ENCODE results near the gene LRRC7. TPM values are rescaled to one million over a fixed set of nuclear protein-coding genes. Genes with fewer than 3 reads are reported as not detected.
A peak's percentile ranks its signal among the peaks of the same experiment; 100 is the strongest.

The LRRC7 gene
- total RNA-seq (10 to 100 TPM; 19.5 to 75.0 TPM), polyA plus RNA-seq (ENCODE audit: insufficient read length in 2 of 2) (10 to 100 TPM; 44.8 to 48.1 TPM)
- long read RNA-seq, donor 1, transcript LRRC7-206 (1 exons, 2,983 nt): major isoform, 34 of 36 reads
- long read RNA-seq, donor 1, partial matches to known transcripts: 0 of 36 reads
- long read RNA-seq, donor 1, other reads (novel, unspliced or antisense): 0 of 36 reads
- long read RNA-seq, donor 2, partial matches to known transcripts: 0 of 14 reads
- long read RNA-seq, donor 2, other reads (novel, unspliced or antisense): 10 of 14 reads
- long read RNA-seq, donor 3, transcript LRRC7-206 (1 exons, 2,983 nt): major isoform, 7 of 7 reads
- long read RNA-seq, donor 3, partial matches to known transcripts: 0 of 7 reads
- long read RNA-seq, donor 3, other reads (novel, unspliced or antisense): 0 of 7 reads
- long read RNA-seq, donor 4, partial matches to known transcripts: 0 of 3 reads
- long read RNA-seq, donor 4, other reads (novel, unspliced or antisense): 0 of 3 reads

DNA sequence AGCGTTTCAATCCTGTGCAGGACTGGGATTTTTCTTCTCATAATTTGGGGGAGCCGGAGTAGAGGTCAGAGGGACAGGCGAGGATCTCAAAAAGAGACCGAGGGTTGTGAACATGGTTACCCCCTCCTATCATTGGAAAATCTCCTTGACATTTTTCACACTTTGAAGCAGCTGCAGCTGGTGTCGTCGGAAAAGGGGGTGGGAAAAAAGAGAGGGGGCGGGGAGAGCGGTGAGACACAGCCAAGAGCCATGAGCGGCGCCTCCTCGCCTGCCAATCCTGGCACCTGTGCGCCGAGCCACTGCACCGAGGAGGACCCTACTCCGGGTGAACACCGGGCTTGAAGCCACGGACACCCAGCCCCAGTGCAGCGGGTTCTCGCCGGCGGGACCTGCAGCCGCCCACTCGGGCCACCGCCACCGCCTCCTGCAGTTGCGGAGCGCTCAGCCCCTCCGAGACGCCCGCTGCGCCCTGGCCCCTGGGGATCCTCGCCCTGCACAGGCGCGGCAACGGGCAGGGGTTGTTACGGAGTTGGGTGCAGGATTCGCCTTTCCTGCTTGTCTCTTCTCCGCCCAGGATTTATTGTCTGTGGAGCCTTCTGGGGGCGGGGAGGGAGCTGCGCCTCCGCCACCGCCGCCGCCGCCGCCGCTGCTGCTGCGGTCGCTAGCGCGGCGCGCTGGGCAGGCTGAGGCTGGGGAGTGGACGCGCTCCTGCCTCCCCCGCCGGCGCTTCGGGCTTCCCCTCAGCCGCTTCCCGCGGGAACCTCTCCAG lies at the start of gene LRRC7:
TSS of gene LRRC7 (plus strand) at position 271 of the 769 bp plus-strand sequence. CDS start 718 bp downstream, outside the sequence.
- under 1% methylated on average over 59 of the region's 62 CpGs for WGBS (ENCODE audit: insufficient coverage)
- H3K4me3 ChIP-seq (ENCODE audit: low read depth, low read length): peak within 1 kb of the TSS; percentile 63
- H3K27ac ChIP-seq (ENCODE audit: low read depth, low read length): peak within 1 kb of the TSS; percentile 88
- peaks cover 8% of the 10 kb centered on the region for H3K27me3 ChIP-seq (ENCODE audit: control insufficient read depth, insufficient read depth, low read length)
- no peaks in the 10 kb centered on the region for H3K36me3 ChIP-seq (ENCODE audit: control insufficient read depth, insufficient read depth, low read length)
- H3K4me1 ChIP-seq (ENCODE audit: control insufficient read depth, insufficient read depth, low read length): peaks cover 4% of the 10 kb centered on the region
- H3K9me3 ChIP-seq (ENCODE audit: control insufficient read depth, insufficient read depth, low read length): no peaks in the 10 kb centered on the region
- DNase-seq (ENCODE audit: low read depth in 4 of 6, low spot score in 6 of 6): peak; percentile 56 to 95 (median 70)

DNA sequence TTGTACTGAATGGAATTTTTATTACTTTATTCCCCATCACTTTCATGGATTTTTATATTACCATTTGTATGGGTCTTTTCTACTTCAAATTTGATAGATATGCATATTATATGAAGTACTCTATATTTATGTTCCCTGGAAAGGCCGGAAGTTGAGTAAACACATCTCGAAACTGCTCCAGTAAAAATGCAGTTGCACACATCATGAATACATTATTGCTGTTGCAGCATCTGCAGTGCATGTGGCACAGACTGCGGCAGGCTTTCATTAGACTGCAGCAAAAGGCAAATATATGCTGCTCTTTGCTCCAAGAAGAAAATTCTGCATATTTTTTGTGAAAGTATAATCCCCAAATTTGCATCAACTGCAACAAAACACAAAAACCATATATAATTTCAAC lies 48.7 kb upstream of the LRRC7 start:
- no peaks in the 10 kb centered on the region for H3K9me3 ChIP-seq (ENCODE audit: control insufficient read depth, insufficient read depth, low read length)
- no peaks in the 10 kb centered on the region for H3K27me3 ChIP-seq (ENCODE audit: control insufficient read depth, insufficient read depth, low read length)
- H3K27ac ChIP-seq (ENCODE audit: low read depth, low read length): no peak overlapping the region
- H3K36me3 ChIP-seq (ENCODE audit: control insufficient read depth, insufficient read depth, low read length): no peaks in the 10 kb centered on the region
- WGBS (ENCODE audit: insufficient coverage): no CpG with 5 or more reads among the region's 3 CpGs
- H3K4me1 ChIP-seq (ENCODE audit: control insufficient read depth, insufficient read depth, low read length): no peaks in the 10 kb centered on the region
- peak in 1 of 6 donors; percentile 71 for DNase-seq (ENCODE audit: low read depth in 4 of 6, low spot score in 6 of 6)
- no peak overlapping the region for H3K4me3 ChIP-seq (ENCODE audit: low read depth, low read length)

DNA sequence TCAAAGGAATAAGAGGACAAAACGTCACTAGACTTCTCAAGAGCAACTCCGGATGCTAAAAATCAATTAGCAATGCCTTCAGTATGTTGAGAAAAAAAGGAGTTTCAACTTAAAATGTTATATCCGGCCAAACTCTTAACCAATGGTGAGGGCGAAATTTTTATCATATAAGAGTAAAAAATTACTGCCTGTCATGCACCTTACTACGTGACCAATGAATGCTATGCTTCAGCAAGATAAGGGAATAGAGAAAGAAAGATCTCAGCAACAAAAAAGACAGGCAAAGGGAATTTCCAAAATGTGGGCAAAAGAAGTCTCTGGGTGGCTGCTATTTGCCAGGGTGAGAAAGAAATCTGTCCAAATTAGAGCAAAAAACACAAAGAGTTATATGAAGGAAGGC lies 47.4 kb upstream of the LRRC7 start:
- no peaks in the 10 kb centered on the region for H3K9me3 ChIP-seq (ENCODE audit: control insufficient read depth, insufficient read depth, low read length)
- H3K4me1 ChIP-seq (ENCODE audit: control insufficient read depth, insufficient read depth, low read length): no peaks in the 10 kb centered on the region
- no peak overlapping the region for H3K27ac ChIP-seq (ENCODE audit: low read depth, low read length)
- no peaks in the 10 kb centered on the region for H3K36me3 ChIP-seq (ENCODE audit: control insufficient read depth, insufficient read depth, low read length)
- H3K27me3 ChIP-seq (ENCODE audit: control insufficient read depth, insufficient read depth, low read length): no peaks in the 10 kb centered on the region
- H3K4me3 ChIP-seq (ENCODE audit: low read depth, low read length): no peak overlapping the region
- no peak for DNase-seq (ENCODE audit: low read depth in 4 of 6, low spot score in 6 of 6)
- WGBS (ENCODE audit: insufficient coverage): no CpG with 5 or more reads among the region's 5 CpGs

DNA sequence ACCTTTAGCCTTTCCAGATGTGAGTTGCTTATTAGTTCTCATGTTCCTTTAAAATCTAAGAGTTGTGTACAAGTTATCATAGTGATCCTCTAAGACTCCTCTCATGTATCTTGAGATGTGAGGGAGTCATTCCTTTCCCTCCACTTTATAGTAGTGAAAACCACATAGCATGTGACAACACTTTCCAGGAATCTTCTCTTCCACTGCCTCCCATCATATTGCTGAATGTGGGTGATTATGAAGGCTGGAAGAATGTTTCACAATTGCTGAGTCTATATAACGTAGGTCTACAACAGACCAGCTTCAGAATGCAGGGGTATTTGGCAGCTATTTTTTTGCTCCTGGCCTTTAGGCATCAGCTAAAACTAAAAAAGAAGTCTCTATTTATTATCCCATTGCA lies 44.7 kb upstream of the LRRC7 start:
- WGBS (ENCODE audit: insufficient coverage): no CpG with 5 or more reads among the region's 1 CpG
- no peak overlapping the region for H3K27ac ChIP-seq (ENCODE audit: low read depth, low read length)
- no peaks in the 10 kb centered on the region for H3K27me3 ChIP-seq (ENCODE audit: control insufficient read depth, insufficient read depth, low read length)
- no peaks in the 10 kb centered on the region for H3K36me3 ChIP-seq (ENCODE audit: control insufficient read depth, insufficient read depth, low read length)
- H3K4me3 ChIP-seq (ENCODE audit: low read depth, low read length): no peak overlapping the region
- no peaks in the 10 kb centered on the region for H3K9me3 ChIP-seq (ENCODE audit: control insufficient read depth, insufficient read depth, low read length)
- H3K4me1 ChIP-seq (ENCODE audit: control insufficient read depth, insufficient read depth, low read length): no peaks in the 10 kb centered on the region
- DNase-seq (ENCODE audit: low read depth in 4 of 6, low spot score in 6 of 6): no peak

DNA sequence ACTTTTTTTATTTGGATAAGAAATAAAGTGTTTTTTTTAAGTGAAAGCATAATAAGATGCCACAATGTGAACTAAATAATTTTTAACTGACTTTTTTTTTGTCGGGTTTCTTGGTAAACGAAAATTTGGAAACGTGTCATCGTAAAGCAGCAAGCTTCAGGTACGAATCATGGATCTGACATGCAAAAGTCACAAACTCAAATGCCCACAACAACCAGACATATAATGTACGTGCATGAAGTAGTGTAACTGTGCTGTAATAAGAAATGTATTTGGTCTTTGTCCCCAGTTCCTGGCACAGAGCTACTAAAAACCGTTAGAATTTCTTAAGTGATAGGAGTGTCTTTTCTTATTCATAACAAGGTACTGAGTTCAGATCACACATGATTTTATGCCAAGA lies 44.3 kb upstream of the LRRC7 start:
- WGBS (ENCODE audit: insufficient coverage): no CpG with 5 or more reads among the region's 7 CpGs
- no peak for DNase-seq (ENCODE audit: low read depth in 4 of 6, low spot score in 6 of 6)
- Histone ChIP-seq H3K9me3 (ENCODE audit: control insufficient read depth, insufficient read depth, low read length) (no peaks in the 10 kb centered on the region), H3K4me3 (ENCODE audit: low read depth, low read length) (no peak overlapping the region), H3K27me3 (ENCODE audit: control insufficient read depth, insufficient read depth, low read length) (no peaks in the 10 kb centered on the region), H3K36me3 (ENCODE audit: control insufficient read depth, insufficient read depth, low read length) (no peaks in the 10 kb centered on the region), H3K4me1 (ENCODE audit: control insufficient read depth, insufficient read depth, low read length) (no peaks in the 10 kb centered on the region), H3K27ac (ENCODE audit: low read depth, low read length) (no peak overlapping the region)

DNA sequence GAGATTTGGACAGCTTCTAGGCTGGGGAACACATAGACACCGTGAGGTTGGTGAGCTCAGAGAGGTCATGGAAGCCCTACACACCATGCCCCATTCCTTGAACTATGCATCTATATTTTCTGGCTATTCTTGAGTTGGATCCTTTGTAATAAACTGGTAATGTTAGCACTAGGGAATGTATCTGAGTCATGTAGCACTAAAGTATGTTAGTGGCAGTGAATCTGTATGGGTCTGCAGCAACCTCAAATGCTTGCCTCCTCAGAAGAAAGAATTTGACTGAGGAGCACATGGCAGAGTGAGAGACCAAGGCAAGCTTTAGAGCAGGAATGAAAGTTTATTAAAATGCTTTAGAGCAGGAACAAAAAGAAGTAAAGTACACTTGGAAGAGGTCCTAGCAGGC lies 43.7 kb upstream of the LRRC7 start:
- no peak for DNase-seq (ENCODE audit: low read depth in 4 of 6, low spot score in 6 of 6)
- no CpG with 5 or more reads among the region's 1 CpG for WGBS (ENCODE audit: insufficient coverage)
- no peaks in the 10 kb centered on the region for H3K27me3 ChIP-seq (ENCODE audit: control insufficient read depth, insufficient read depth, low read length)
- H3K4me3 ChIP-seq (ENCODE audit: low read depth, low read length): no peak overlapping the region
- no peaks in the 10 kb centered on the region for H3K36me3 ChIP-seq (ENCODE audit: control insufficient read depth, insufficient read depth, low read length)
- no peaks in the 10 kb centered on the region for H3K4me1 ChIP-seq (ENCODE audit: control insufficient read depth, insufficient read depth, low read length)
- H3K9me3 ChIP-seq (ENCODE audit: control insufficient read depth, insufficient read depth, low read length): no peaks in the 10 kb centered on the region
- H3K27ac ChIP-seq (ENCODE audit: low read depth, low read length): no peak overlapping the region

DNA sequence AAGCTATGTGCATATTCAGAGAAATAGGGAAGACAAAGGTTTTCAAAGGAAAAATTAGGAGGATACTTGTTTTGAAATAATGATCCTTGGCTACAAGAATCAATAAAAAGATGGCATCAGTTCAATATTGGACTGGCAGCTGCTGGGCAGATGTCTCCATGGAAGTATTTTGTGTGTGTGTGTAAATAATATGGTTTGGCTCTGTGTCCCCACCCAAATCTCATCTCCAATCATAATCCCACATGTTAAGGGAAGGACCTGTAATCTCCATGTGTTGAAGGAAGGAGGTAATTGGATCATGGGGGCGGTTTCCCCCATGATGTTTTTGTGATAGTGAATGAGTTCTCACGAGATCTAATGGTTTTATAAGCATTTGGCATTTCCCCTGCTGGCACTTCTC lies 40.4 kb upstream of the LRRC7 start:
- H3K9me3 ChIP-seq (ENCODE audit: control insufficient read depth, insufficient read depth, low read length): no peaks in the 10 kb centered on the region
- no peak overlapping the region for H3K4me3 ChIP-seq (ENCODE audit: low read depth, low read length)
- H3K27ac ChIP-seq (ENCODE audit: low read depth, low read length): no peak overlapping the region
- WGBS (ENCODE audit: insufficient coverage): no CpG with 5 or more reads among the region's 2 CpGs
- no peak for DNase-seq (ENCODE audit: low read depth in 4 of 6, low spot score in 6 of 6)
- H3K4me1 ChIP-seq (ENCODE audit: control insufficient read depth, insufficient read depth, low read length): no peaks in the 10 kb centered on the region
- H3K36me3 ChIP-seq (ENCODE audit: control insufficient read depth, insufficient read depth, low read length): no peaks in the 10 kb centered on the region
- no peaks in the 10 kb centered on the region for H3K27me3 ChIP-seq (ENCODE audit: control insufficient read depth, insufficient read depth, low read length)

DNA sequence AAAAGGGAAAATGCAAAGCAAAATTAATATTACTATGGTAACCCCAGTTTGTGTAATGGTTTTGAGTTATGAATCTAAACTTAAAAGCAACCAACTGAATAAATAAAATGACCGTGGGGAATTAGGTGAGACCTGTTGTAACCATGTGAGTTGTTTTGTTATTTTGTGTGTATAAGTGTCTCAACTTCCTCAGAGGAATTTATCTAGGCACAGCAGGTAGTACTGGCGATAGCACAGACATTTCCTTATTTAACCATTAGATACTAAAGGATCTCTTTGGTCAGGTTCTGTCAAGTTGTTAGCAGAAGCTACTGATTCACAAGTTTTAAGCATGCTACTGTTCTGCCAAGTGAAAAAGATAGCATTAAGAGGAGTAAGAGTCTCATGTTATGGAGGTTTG lies 39.3 kb upstream of the LRRC7 start:
- DNase-seq (ENCODE audit: low read depth in 4 of 6, low spot score in 6 of 6): no peak
- H3K27ac ChIP-seq (ENCODE audit: low read depth, low read length): no peak overlapping the region
- H3K4me3 ChIP-seq (ENCODE audit: low read depth, low read length): no peak overlapping the region
- no CpG with 5 or more reads among the region's 2 CpGs for WGBS (ENCODE audit: insufficient coverage)
- no peaks in the 10 kb centered on the region for H3K4me1 ChIP-seq (ENCODE audit: control insufficient read depth, insufficient read depth, low read length)
- H3K36me3 ChIP-seq (ENCODE audit: control insufficient read depth, insufficient read depth, low read length): no peaks in the 10 kb centered on the region
- no peaks in the 10 kb centered on the region for H3K9me3 ChIP-seq (ENCODE audit: control insufficient read depth, insufficient read depth, low read length)
- no peaks in the 10 kb centered on the region for H3K27me3 ChIP-seq (ENCODE audit: control insufficient read depth, insufficient read depth, low read length)

DNA sequence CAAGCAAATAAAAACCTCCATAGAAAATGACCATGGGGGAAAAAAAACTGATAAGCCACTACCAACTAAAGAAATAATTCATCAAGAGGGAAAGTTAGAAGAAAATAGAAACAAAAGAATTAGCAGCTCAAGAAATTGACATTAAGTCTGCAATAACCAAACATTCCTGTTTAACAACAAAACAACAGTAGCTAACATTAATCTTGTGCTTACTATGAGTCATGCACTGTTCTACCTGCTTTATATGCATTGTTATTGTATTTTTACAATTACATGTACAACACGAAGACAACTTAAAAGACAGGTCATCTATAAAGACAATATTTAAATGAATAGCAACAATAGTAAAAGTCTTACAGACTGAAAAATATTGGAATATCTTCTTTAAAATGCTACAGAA lies 34.4 kb upstream of the LRRC7 start:
- H3K27me3 ChIP-seq (ENCODE audit: control insufficient read depth, insufficient read depth, low read length): no peaks in the 10 kb centered on the region
- no peaks in the 10 kb centered on the region for H3K36me3 ChIP-seq (ENCODE audit: control insufficient read depth, insufficient read depth, low read length)
- whole genome bisulfite sequencing (ENCODE audit: insufficient coverage): no CpG with 5 or more reads among the region's 1 CpG
- H3K4me3 ChIP-seq (ENCODE audit: low read depth, low read length): no peak overlapping the region
- H3K4me1 ChIP-seq (ENCODE audit: control insufficient read depth, insufficient read depth, low read length): no peaks in the 10 kb centered on the region
- DNase-seq (ENCODE audit: low read depth in 4 of 6, low spot score in 6 of 6): no peak
- H3K27ac ChIP-seq (ENCODE audit: low read depth, low read length): no peak overlapping the region
- no peaks in the 10 kb centered on the region for H3K9me3 ChIP-seq (ENCODE audit: control insufficient read depth, insufficient read depth, low read length)
